ENCODE data around the gene CACNA1H. TPM values are rescaled to one million over a fixed set of nuclear protein-coding genes. Genes with fewer than 3 reads are reported as not detected.

CACNA1H gene
- total RNA-seq, 1 donor from 2014 or later = 6.7 TPM

- Histone ChIP-seq H3K27me3 (ENCODE audit: control insufficient read depth, insufficient read depth, low read length) (peaks cover 62% of the 10 kb centered on the region), H3K36me3 (ENCODE audit: control insufficient read depth, insufficient read depth, low read length) (no peaks in the 10 kb centered on the region), H3K4me3 (ENCODE audit: low read depth, low read length) (no peak overlapping the region)
- no peak for DNase-seq (ENCODE audit: low read depth)
- TF ChIP-seq, protein P1, sequence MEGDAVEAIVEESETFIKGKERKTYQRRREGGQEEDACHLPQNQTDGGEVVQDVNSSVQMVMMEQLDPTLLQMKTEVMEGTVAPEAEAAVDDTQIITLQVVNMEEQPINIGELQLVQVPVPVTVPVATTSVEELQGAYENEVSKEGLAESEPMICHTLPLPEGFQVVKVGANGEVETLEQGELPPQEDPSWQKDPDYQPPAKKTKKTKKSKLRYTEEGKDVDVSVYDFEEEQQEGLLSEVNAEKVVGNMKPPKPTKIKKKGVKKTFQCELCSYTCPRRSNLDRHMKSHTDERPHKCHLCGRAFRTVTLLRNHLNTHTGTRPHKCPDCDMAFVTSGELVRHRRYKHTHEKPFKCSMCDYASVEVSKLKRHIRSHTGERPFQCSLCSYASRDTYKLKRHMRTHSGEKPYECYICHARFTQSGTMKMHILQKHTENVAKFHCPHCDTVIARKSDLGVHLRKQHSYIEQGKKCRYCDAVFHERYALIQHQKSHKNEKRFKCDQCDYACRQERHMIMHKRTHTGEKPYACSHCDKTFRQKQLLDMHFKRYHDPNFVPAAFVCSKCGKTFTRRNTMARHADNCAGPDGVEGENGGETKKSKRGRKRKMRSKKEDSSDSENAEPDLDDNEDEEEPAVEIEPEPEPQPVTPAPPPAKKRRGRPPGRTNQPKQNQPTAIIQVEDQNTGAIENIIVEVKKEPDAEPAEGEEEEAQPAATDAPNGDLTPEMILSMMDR (IDR thresholded peaks at IDR 0.05; ENCODE audit: insufficient read depth, low read length, poor library complexity, severe bottlenecking) = no peak
Measured at GRCh38 chr16:1150511-1150982, 2.4 kb upstream of the CACNA1H start.

GRCh38 chr16:1151424-1152122 is 1.3 kb upstream of the CACNA1H start:
- DNase-seq (ENCODE audit: low read depth) = no peak
- no peak overlapping the region for H3K4me3 ChIP-seq (ENCODE audit: low read depth, low read length)
- H3K27me3 ChIP-seq (ENCODE audit: control insufficient read depth, insufficient read depth, low read length) = peaks cover 61% of the 10 kb centered on the region
- TF ChIP-seq, protein P1 (IDR thresholded peaks at IDR 0.05; ENCODE audit: insufficient read depth, low read length, poor library complexity, severe bottlenecking) = no peak
- H3K36me3 ChIP-seq (ENCODE audit: control insufficient read depth, insufficient read depth, low read length) = no peaks in the 10 kb centered on the region

- no peaks in the 10 kb centered on the region for H3K36me3 ChIP-seq (ENCODE audit: control insufficient read depth, insufficient read depth, low read length)
- TF ChIP-seq, protein P1 (IDR thresholded peaks at IDR 0.05; ENCODE audit: insufficient read depth, low read length, poor library complexity, severe bottlenecking) = no peak
- DNase-seq (ENCODE audit: low read depth) = no peak
- H3K4me3 ChIP-seq (ENCODE audit: low read depth, low read length) = no peak overlapping the region
- peaks cover 63% of the 10 kb centered on the region for H3K27me3 ChIP-seq (ENCODE audit: control insufficient read depth, insufficient read depth, low read length)
Measured at GRCh38 chr16:1152123-1152638, 725 bp upstream of the CACNA1H start.

DNA sequence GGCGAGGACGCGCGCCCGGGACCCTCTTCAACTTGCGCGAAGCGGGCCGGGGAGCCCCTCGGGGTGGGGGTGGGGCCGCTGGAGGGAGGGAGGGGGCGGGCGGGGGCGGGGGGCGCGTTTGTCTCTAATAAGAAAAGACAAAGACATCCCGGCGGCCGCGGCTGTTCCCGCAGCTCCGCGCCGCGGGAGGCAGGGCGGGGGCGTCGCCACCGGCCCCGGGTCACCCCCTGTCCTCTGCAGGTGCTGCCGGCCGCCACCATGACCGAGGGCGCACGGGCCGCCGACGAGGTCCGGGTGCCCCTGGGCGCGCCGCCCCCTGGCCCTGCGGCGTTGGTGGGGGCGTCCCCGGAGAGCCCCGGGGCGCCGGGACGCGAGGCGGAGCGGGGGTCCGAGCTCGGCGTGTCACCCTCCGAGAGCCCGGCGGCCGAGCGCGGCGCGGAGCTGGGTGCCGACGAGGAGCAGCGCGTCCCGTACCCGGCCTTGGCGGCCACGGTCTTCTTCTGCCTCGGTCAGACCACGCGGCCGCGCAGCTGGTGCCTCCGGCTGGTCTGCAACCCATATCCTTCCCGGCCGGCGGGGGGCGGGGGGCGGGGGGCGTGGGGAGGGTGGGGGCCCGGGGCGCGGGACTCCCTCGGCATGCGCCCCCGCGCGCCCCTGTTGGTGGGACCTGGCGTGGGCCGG is 714 bp downstream of the CACNA1H start:
- Histone ChIP-seq H3K36me3 (ENCODE audit: control insufficient read depth, insufficient read depth, low read length) (no peaks in the 10 kb centered on the region), H3K4me3 (ENCODE audit: low read depth, low read length) (peak overlapping the region; percentile 17), H3K27me3 (ENCODE audit: control insufficient read depth, insufficient read depth, low read length) (peaks cover 75% of the 10 kb centered on the region)
- TF ChIP-seq, protein P1 (IDR thresholded peaks at IDR 0.05; ENCODE audit: insufficient read depth, low read length, poor library complexity, severe bottlenecking) = no peak
- no peak for DNase-seq (ENCODE audit: low read depth)

DNA sequence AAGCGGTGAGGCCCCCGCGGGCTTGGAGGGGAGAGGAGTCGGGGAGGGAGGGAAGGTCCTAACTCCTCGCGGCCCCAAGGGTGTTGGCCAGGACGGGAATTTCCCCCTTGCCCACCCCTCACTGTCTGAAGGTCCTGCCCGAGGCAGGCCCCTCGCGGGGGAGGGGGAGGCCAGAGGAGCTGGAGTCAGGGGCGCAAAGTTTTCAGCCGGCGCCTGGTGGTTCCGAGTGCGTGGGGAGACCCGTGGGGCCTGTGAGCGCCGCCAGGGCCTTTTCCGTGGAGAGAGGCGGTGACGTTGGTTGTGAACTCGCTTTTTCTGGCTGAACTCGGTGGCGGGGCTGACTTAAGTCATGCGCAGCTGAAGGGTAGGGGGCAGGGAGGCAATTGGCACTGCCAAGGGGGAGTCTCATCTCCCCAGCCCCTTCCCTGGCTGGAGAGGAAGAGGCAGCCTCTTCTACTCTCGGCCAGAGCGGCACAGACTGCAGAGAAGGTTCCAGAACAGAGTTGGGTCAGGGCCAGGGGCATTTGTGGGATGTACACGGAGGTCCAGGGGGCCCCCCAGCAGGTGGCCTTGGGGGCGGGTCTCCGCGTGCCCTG is 1.5 kb downstream of the CACNA1H start:
- DNase-seq (ENCODE audit: low read depth) = no peak
- no peak overlapping the region for H3K4me3 ChIP-seq (ENCODE audit: low read depth, low read length)
- TF ChIP-seq, protein P1 (IDR thresholded peaks at IDR 0.05; ENCODE audit: insufficient read depth, low read length, poor library complexity, severe bottlenecking) = no peak
- peaks cover 75% of the 10 kb centered on the region for H3K27me3 ChIP-seq (ENCODE audit: control insufficient read depth, insufficient read depth, low read length)
- H3K36me3 ChIP-seq (ENCODE audit: control insufficient read depth, insufficient read depth, low read length) = no peaks in the 10 kb centered on the region
